ENCODE results near the gene ZBTB37.
"Not testable (repeated sequence)": the region's sequence is repeated elsewhere in the genome, so short reads cannot be mapped to it uniquely, and the experiment has no call there.

The ZBTB37 gene

GRCh38 chr1:173864179-173864867, 3.9 kb upstream of the ZBTB37 start:
- no peak for DNase-seq

DNA sequence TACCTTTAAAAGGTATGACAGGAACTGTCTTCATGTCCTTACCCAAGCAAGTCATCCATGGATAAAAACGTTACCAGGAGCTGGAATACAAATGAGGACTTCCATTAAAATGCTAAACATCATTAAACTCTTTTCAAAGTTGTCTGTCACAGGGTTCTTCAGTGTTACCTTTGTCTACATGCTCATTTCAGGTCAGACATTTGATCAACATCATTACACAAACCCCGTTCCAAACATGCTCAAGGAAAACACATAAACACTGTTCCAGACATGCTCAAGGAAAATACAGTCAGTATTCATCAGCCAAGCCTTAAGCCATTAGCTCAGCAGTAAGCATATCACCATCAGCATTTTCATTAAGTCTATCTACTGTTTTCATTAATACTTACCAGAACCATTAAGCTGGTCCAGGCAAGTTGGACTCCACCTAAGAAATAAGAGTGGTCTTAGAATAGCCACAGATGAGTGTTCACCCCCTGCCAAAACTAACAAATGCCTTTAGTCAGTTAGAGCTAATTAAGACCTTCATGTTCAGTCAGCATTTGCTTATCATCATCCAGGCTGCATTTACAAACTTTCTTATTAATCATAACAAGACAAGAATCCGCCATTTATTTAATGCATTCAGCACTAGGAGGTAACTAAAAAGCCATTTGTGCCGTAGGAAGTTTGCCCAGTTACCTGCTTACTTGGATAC, 2.6 kb upstream of the ZBTB37 start:
- DNase-seq, result no peak

DNA sequence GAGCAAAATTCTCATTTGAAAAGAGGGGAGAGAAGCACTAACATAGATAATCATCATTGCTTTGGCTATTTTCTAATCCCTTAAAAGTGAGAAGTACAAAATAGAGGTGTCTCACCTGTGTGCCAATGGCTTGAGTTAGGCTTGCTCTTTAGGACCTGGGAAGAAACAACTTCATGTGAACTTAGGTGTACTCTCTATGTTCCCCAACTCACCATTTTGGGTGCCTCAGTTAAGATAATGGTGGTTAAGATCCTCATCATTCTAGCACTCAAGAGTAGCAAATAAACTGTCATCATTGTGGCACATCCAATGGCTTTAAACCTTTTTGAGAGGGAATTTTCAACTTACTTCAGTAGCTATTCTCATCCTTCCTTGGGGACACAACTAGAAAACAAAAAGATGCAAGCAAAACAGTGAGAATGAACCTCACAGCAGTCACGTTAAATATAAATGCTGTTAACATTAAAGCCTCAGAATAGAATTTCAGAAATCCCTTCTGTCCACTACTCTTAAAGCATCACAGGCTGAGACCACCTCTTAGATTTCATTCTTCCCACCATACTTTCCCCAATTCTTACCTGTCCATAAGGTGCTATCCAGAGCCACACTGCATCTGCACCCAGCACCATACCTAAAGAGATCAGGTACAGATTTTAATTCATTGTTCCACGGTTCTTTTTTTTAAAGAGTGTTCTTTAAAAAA, 1.6 kb upstream of the ZBTB37 start:
- no peak for DNase-seq

GRCh38 chr1:173867141-173867752, 933 bp upstream of the ZBTB37 start:
- peak in 12 of 56 donors; percentile 24 to 63 (median 54) for DNase-seq

DNA sequence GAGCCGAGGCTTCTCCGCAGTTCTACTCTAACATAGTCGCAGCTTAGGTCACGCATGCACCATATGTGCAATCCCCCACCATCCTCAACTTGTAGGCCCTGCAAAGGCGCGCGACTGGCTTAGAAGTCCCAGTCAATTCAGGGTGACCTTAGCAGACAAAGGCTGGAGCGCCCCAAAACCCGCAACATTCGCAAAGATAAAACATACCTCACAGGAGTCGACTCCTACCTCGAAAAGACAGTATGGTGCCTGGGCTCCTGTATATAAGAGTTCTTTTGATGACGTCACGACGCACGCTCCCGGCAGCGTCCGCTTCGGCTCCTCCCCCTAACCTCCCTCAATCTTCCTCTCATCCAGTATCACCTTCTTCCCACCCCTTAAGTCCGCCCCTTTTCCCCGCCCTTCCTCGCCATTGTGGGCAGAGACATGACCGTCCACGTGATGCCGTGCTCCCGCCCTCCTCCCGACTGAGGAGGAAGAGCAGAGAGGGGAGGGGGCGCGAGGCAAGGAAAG, 371 bp upstream of the ZBTB37 start, which contains the start of gene GAS5:
Gene GAS5, minus strand, starts transcription at position 237 of the 513 bp plus-strand sequence.
- peak; percentile 76 to 99 (median 98) for DNase-seq

DNA sequence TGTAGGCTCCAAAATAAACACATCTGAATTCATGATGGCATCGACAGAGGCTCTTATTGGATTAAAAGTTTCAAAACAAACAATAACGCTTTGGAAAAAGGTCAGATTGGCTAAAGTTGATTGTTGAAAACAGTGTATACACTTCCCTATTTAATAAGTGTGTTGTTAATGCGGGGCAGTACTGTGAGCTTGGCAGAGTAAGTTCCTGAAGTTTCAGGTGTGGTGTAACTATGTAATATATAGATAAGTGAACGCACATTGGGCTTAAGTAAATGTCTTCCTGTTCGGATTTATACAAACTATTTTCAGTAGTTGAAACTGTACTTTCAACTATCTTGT, 810 bp downstream of the ZBTB37 start:
- no peak for DNase-seq

DNA sequence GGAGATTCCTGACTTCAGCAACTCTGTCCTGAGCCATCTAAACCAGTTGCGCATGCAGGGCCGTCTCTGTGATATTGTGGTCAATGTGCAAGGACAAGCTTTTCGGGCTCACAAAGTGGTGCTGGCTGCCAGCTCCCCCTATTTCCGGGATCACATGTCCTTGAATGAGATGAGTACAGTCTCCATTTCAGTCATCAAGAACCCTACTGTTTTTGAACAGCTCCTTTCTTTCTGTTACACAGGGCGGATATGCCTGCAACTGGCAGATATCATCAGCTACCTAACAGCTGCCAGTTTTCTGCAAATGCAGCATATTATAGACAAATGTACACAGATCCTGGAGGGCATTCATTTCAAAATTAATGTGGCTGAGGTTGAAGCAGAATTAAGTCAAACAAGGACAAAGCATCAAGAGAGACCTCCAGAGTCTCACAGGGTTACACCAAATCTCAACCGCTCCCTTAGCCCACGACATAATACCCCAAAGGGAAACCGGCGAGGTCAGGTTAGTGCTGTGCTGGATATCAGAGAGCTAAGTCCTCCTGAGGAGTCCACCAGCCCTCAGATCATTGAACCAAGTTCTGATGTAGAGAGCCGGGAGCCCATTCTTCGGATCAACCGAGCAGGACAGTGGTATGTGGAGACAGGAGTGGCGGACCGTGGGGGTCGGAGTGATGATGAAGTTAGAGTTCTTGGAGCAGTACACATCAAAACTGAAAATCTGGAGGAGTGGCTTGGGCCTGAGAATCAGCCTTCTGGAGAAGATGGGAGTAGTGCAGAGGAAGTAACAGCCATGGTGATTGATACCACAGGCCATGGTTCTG, 2.3 kb downstream of the ZBTB37 start:
- DNase-seq, result peak in 32 of 56 donors; percentile 0 to 62 (median 26)

DNA sequence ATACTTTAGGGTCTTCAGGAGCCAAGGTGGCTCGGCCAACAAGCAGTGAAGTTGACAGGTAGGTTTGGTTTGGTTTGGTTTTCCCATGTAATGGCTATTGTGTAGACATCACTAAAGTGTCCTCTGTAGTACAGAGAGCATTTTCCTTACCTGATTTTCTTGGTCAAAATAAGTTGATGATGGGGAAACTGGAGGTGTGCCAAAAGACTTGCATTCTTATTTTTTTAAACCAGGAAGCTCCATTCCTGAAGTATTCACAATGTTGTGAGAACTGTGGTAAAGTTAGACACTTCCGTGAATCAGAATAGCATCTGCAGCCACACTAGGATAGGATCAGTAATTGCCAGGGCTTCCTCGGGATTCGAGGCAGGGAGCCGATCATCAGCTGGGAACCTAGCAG, 2.9 kb downstream of the ZBTB37 start:
- no peak for DNase-seq

DNA sequence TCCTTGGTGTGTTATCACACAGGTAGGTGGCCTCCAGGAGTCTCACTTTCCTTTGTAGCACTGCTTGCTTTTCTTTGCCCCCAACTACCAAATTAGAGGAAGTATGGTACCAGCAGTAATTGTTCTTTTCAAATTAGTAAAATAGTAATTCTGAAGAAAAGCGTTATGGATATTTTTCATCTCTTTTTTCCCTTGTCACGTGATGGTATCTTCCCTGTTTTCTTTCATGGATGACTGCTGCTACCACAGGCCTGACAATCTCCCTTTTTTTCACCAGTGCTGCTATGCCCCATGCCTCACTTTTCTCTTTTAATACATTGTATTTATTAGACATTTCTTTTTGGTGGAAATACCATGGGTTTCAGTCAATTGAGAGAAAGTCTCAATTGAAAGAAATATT, 3.3 kb downstream of the ZBTB37 start:
- no peak for DNase-seq

DNA sequence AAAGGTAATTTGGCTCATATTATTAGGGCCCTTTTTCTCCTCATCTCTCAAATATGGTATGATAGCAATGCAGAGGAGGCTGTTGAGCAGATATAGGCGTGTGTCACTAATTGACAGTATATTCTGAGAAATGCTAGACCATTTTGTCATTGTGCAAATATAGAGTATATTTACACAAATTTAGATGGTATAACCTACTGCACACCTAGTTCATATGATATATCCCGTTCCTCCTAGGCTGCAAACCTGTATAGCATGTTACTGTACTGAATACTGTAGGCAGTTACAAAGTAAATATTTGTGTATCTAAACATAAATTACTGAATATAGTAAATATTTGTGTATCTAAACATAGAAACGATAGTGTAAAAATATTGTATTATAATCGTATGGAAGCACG, 8.6 kb downstream of the ZBTB37 start:
- DNase-seq, result no peak

DNA sequence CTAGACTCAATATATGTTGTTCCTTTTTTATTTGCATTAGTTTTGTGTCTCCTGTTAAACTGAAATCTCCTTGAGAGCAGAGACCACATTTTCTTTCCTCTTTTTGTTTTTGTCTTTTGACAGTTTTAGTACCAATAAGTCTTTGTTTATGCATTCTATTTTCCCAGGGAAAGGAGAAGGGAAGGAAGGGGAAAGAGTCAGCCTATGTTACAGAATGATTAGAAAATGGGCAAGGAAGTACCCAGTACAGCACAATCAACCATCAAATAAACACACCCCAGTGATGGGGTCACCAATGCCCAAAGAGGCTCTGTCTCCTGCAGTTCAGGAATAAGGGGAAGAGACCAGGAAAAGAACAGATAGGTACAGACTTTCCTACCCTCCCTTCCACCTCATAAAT, 10.1 kb downstream of the ZBTB37 start:
- DNase-seq, result no peak

GRCh38 chr1:173881117-173881516, 12.9 kb downstream of the ZBTB37 start:
- not testable (repeated sequence) for DNase-seq

- DNase-seq, result no peak
These were observed 16.5 kb downstream of the ZBTB37 start for GRCh38 chr1:173884701-173885100.

DNA sequence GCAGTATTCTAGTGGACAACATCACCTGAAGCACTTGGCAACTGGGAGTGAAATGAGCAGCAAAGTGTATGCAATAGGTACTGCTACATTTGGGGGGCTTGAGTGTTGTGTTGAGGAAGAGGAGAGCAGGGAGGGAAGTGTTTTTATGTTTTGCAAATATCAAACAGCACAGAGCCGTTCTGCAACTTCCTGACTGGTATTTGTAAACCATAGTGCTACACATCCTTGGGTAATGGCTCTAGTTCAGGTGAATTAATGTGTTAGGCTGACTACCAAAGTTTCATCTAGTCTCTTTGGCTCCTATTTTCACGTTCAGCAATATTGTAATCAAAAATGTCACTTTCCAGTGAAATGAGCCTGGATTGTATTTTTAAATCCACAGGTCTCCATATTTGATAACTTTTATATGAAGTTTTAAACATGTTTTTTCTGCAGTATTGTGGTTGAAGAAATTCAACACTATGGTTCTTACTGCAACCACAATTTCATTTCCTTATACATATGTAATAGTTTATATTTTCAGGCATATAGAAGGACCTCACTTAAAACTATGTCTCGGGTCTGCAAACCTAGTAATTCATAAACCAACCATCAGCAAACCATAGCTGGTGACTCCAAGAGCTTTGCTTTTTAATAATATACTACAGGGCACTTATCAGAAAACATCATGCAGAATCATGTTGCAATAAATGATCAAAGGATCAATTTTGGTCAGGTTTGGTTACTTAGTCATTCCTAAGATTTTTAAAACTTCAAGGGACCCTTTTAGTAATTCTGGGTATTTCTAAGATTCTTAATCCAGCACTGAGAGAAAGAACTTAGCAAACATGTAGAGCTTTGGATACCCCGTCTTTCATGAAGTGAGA, 18.8 kb downstream of the ZBTB37 start:
- DNase-seq, result no peak

GRCh38 chr1:173887627-173888026, 19.4 kb downstream of the ZBTB37 start:
- DNase-seq, result no peak

- no peak for DNase-seq
These were observed 20.6 kb downstream of the ZBTB37 start for GRCh38 chr1:173888749-173889148.

DNA sequence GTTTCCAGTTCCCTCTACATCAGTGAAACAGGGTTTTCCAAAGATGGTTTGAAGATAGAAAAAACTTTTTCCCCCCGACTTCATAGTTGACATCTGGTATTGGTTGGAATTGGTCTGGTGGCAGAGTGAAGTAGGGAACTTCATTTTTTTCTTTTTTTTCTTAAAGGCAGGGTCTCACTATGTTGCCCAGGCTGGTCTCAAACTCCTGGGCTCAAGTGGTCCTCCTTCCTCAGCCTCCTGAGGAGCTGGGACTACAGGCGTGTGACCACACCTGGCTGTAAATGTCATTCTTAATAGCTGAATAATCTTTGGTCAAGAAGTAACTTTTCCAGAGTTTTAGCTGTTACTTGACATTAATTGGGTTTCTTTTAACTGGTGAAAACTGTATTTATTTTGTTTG, 21.7 kb downstream of the ZBTB37 start:
- DNase-seq, result no peak

- DNase-seq, result no peak
These were observed 25.4 kb downstream of the ZBTB37 start for GRCh38 chr1:173893611-173894010.

GRCh38 chr1:173894189-173894588, 26.0 kb downstream of the ZBTB37 start:
- DNase-seq, result no peak

DNA sequence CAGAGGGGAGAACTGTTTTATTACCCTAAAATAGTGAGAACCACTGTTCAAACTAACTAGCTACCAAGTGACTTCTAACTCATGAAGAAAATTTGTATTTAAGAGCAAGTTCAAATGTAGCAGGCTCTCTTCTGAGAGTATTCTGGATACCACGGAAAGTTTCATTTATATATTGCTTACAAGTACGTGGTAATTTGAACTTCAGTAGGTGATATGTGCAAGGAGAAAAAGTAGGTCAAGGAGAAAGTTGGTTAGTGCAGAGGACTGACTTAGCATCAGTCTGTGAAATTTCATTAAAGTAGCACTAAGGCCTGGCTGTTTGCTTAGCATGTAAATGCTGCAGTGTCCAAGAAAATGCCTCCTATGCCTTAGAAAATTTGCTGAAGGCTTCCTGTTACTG, 32.2 kb downstream of the ZBTB37 start:
- DNase-seq, result no peak

Measured in amygdala (tissue), 56 donors.